Measurements from ENCODE around the gene CACNA1G. TPM values are rescaled to one million over a fixed set of nuclear protein-coding genes. Genes with fewer than 3 reads are reported as not detected.

CACNA1G gene
- total RNA-seq, 1 experiment from 2014 or later, result 6.7 TPM

- no peak for TF ChIP-seq HMGXB4 (CRISPR knock-in tag; IDR thresholded peaks at IDR 0.05)
- TF ChIP-seq PRDM15 (CRISPR knock-in tag; IDR thresholded peaks at IDR 0.05), result no peak
- TF ChIP-seq ZNF317 (CRISPR knock-in tag; IDR thresholded peaks at IDR 0.05; ENCODE audit: borderline replicate concordance, low read depth), result no peak
- TF ChIP-seq CREM (CRISPR knock-in tag; IDR thresholded peaks at IDR 0.05), result no peak
- no peak for TF ChIP-seq ZNF281 (CRISPR knock-in tag; IDR thresholded peaks at IDR 0.05)
- no peak for TF ChIP-seq RORB (CRISPR knock-in tag; IDR thresholded peaks at IDR 0.05)
- TF ChIP-seq ETV6 (CRISPR knock-in tag; IDR thresholded peaks at IDR 0.05), result no peak
- no peak for TF ChIP-seq ATF1 (CRISPR knock-in tag; IDR thresholded peaks at IDR 0.05)
Observed at GRCh38 chr17:50658616-50659015, 98.1 kb downstream of the CACNA1G start (continued).

GRCh38 chr17:50659179-50659578 lies 98.7 kb downstream of the CACNA1G start:
- DNase-seq (ENCODE audit: low spot score), result peak; percentile 50
- peak; percentile 58 for ATAC-seq
- Mint-ChIP-seq H3K4me3 (no peak overlapping the region), H3K27me3 (ENCODE audit: low read depth) (no peaks in the 10 kb centered on the region), H3K36me3 (no peaks in the 10 kb centered on the region), H3K4me1 (peaks cover 16% of the 10 kb centered on the region), H3K27ac (no peak overlapping the region), H3K9me3 (no peaks in the 10 kb centered on the region)
- ChIA-PET CTCF (interaction anchor here (0.6 to 3.5 kb wide), 11 partner anchors 10 to 183 kb away, joined by 3 to 14 read pairs (median 4); no protein-coding TSS in a partner anchor), POLR2A (no interaction called here)
- TF ChIP-seq FOXP1 (CRISPR knock-in tag; IDR thresholded peaks at IDR 0.05; ENCODE audit: borderline replicate concordance) (no peak), SMAD3 (CRISPR knock-in tag; IDR thresholded peaks at IDR 0.05; ENCODE audit: borderline replicate concordance) (no peak), NFE2L1 (CRISPR knock-in tag; IDR thresholded peaks at IDR 0.05) (no peak), IRF1 (CRISPR knock-in tag; IDR thresholded peaks at IDR 0.05) (no peak), HMGXB4 (CRISPR knock-in tag; IDR thresholded peaks at IDR 0.05) (no peak), AR (CRISPR knock-in tag; IDR thresholded peaks at IDR 0.05) (no peak), IRF2 (CRISPR knock-in tag; IDR thresholded peaks at IDR 0.05; ENCODE audit: borderline replicate concordance, low read depth) (no peak), ZSCAN18 (CRISPR knock-in tag; IDR thresholded peaks at IDR 0.05) (no peak), MLX (CRISPR knock-in tag; IDR thresholded peaks at IDR 0.05) (no peak), EMX1 (CRISPR knock-in tag; IDR thresholded peaks at IDR 0.05) (no peak), NFATC4 (CRISPR knock-in tag; IDR thresholded peaks at IDR 0.05) (no peak), ATF3 (CRISPR knock-in tag; conservative IDR thresholded peaks at IDR 0.05) (no peak), MAX (CRISPR knock-in tag; IDR thresholded peaks at IDR 0.05) (no peak)
